Astrocyte (in vitro differentiated cells and primary cell): ENCODE measurements around the gene DLL1. TPM values are rescaled to one million over a fixed set of nuclear protein-coding genes. Genes with fewer than 3 reads are reported as not detected.

Source experiments
- DNase-seq: peaks from one replicate; pipeline ENCODE4 v3.0.0-alpha.2; 2010; ENCODE audit warnings: low read depth
- FAIRE-seq: peaks from 2 replicates; lab custom pipeline; 2011; peaks lifted over from hg19 to GRCh38; lab: Jason Lieb, UNC
- H2AFZ ChIP-seq: 2 replicates; pipeline ENCODE4 v1.6.0; 2012; ENCODE audit warnings: low read depth, low read length, inconsistent platforms
- H3K27ac ChIP-seq: 2 replicates; pipeline ENCODE4 v1.5.1; 2011; ENCODE audit warnings: low read depth, low read length, inconsistent platforms
- H3K27me3 ChIP-seq: 2 replicates; pipeline ENCODE4 v1.6.0; 2011; ENCODE audit warnings: low read length, inconsistent platforms; ENCODE audit not compliant: insufficient read depth
- H3K36me3 ChIP-seq: 2 replicates; pipeline ENCODE4 v1.5.1; 2011; ENCODE audit warnings: low read length, inconsistent platforms; ENCODE audit not compliant: insufficient read depth
- H3K4me1 ChIP-seq: 2 replicates; pipeline ENCODE4 v1.5.1; 2011; ENCODE audit warnings: low read length, inconsistent platforms; ENCODE audit not compliant: insufficient read depth
- H3K4me2 ChIP-seq: 2 replicates; pipeline ENCODE4 v1.6.0; 2012; ENCODE audit warnings: low read length, inconsistent platforms
- H3K4me3 ChIP-seq: 2 replicates; pipeline ENCODE4 v1.5.1; 2011; ENCODE audit warnings: low read depth, mild to moderate bottlenecking, low read length, inconsistent platforms; ENCODE audit not compliant: insufficient read depth
- H3K79me2 ChIP-seq: 2 replicates; pipeline ENCODE4 v1.6.0; 2012; ENCODE audit warnings: mild to moderate bottlenecking, low read length, inconsistent platforms; ENCODE audit not compliant: insufficient read depth
- H3K9ac ChIP-seq: 2 replicates; pipeline ENCODE4 v1.6.0; 2012; ENCODE audit warnings: mild to moderate bottlenecking, low read length, inconsistent platforms
- H3K9me3 ChIP-seq: 2 replicates; pipeline ENCODE4 v1.5.1; 2012; ENCODE audit warnings: low read depth, mild to moderate bottlenecking, low read length, inconsistent platforms; ENCODE audit not compliant: insufficient read depth
- H4K20me1 ChIP-seq: 2 replicates; pipeline ENCODE4 v1.6.0; 2012; ENCODE audit warnings: low read length, inconsistent platforms; ENCODE audit not compliant: insufficient read depth
- H3K27ac Mint-ChIP-seq: one replicate; pipeline ENCODE4 v1.8.0; 2021; ENCODE audit warnings: mild to moderate bottlenecking, mixed read lengths; ENCODE audit not compliant: unreplicated experiment
- H3K27me3 Mint-ChIP-seq: one replicate; pipeline ENCODE4 v1.8.0; 2021; ENCODE audit warnings: low read depth, mixed read lengths; ENCODE audit not compliant: unreplicated experiment
- H3K36me3 Mint-ChIP-seq: one replicate; pipeline ENCODE4 v1.8.0; 2021; ENCODE audit warnings: low read depth, mixed read lengths; ENCODE audit not compliant: unreplicated experiment
- H3K4me1 Mint-ChIP-seq: one replicate; pipeline ENCODE4 v1.8.0; 2021; ENCODE audit warnings: low read depth, mixed read lengths; ENCODE audit not compliant: unreplicated experiment
- H3K4me3 Mint-ChIP-seq: one replicate; pipeline ENCODE4 v1.8.0; 2021; ENCODE audit warnings: mild to moderate bottlenecking, moderate library complexity, mixed read lengths; ENCODE audit not compliant: unreplicated experiment
- H3K9me3 Mint-ChIP-seq: one replicate; pipeline ENCODE4 v1.8.0; 2021; ENCODE audit warnings: mild to moderate bottlenecking, mixed read lengths; ENCODE audit not compliant: unreplicated experiment
- EZH2 ChIP-seq: IDR thresholded peaks from 2 replicates; pipeline ENCODE4 v1.6.1; 2012; ENCODE audit warnings: mild to moderate bottlenecking, low read length, inconsistent platforms; ENCODE audit not compliant: insufficient read depth
- total RNA-seq: library from RNA; stranded (reverse); gene quantifications from 2 replicates; pipeline ENCODE4 v1.2.1, GENCODE V29; 2021
- TF ChIP-seq, protein P1 (sequence below): IDR thresholded peaks from 2 replicates; pipeline ENCODE4 v1.5.1; 2011; ENCODE audit warnings: low read depth, mild to moderate bottlenecking, inconsistent platforms, low read length, moderate library complexity; ENCODE audit not compliant: insufficient read depth

DLL1 gene
- total RNA-seq, 1 donor from 2014 or later, result 1.6 TPM

DNA sequence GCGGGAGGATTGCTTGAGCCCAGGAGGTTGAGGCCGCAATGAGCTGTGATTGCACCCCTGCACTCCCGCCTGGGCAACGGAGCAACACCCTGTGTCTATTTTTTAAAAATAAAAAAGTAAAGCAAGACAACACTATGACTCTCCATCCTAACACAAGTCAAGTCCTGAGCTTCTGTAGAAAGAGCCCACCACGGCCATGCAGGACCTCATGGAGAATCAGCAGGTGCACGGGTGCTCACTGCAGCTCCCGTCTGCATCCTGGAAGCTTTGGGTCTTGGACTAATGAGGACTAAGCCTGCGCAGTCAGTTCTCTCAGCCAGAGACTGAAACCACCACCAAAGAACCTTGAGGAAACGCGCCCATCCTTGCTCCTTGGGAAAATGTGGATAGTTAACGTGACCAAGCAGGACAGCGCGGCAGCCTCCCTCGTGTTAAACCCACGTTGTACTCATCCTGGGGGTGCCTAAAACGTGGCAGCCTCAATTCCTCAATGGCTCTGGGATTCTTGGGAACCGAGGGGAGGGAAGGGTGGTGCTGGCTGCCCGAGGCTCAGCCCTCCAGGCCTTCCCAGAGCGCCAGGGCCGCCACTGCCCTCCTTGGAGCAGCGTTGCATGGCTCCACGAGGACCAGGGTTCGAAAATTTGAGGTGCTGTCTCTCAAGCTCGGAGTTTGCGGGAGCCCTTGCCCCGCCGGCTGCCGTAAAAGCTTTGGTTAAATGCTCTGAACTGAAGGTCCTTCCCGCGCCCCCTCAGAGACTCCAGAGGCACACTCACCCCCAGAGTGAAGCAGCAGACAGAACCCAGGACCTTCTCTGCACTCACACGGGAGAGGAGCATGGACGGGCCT is 29.0 kb downstream of the DLL1 start:
- Histone ChIP-seq H4K20me1 (no peaks in the 10 kb centered on the region), H3K9me3 (no peaks in the 10 kb centered on the region), H3K4me1 (no peaks in the 10 kb centered on the region), H3K36me3 (no peaks in the 10 kb centered on the region), H3K4me3 (no peak overlapping the region), H3K9ac (no peak overlapping the region), H3K79me2 (no peaks in the 10 kb centered on the region), H3K4me2 (no peak overlapping the region), H3K27ac (no peak overlapping the region), H3K27me3 (no peaks in the 10 kb centered on the region), H2AFZ (no peak overlapping the region)
- Mint-ChIP-seq H3K36me3 (no peaks in the 10 kb centered on the region), H3K9me3 (peaks cover 2% of the 10 kb centered on the region), H3K27ac (no peak overlapping the region), H3K4me3 (no peak overlapping the region), H3K4me1 (peaks cover 2% of the 10 kb centered on the region), H3K27me3 (peaks cover 33% of the 10 kb centered on the region)
- FAIRE-seq (no peak), DNase-seq (no peak)
- TF ChIP-seq, protein P1, sequence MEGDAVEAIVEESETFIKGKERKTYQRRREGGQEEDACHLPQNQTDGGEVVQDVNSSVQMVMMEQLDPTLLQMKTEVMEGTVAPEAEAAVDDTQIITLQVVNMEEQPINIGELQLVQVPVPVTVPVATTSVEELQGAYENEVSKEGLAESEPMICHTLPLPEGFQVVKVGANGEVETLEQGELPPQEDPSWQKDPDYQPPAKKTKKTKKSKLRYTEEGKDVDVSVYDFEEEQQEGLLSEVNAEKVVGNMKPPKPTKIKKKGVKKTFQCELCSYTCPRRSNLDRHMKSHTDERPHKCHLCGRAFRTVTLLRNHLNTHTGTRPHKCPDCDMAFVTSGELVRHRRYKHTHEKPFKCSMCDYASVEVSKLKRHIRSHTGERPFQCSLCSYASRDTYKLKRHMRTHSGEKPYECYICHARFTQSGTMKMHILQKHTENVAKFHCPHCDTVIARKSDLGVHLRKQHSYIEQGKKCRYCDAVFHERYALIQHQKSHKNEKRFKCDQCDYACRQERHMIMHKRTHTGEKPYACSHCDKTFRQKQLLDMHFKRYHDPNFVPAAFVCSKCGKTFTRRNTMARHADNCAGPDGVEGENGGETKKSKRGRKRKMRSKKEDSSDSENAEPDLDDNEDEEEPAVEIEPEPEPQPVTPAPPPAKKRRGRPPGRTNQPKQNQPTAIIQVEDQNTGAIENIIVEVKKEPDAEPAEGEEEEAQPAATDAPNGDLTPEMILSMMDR, result no peak
- no peak for TF ChIP-seq EZH2

DNA sequence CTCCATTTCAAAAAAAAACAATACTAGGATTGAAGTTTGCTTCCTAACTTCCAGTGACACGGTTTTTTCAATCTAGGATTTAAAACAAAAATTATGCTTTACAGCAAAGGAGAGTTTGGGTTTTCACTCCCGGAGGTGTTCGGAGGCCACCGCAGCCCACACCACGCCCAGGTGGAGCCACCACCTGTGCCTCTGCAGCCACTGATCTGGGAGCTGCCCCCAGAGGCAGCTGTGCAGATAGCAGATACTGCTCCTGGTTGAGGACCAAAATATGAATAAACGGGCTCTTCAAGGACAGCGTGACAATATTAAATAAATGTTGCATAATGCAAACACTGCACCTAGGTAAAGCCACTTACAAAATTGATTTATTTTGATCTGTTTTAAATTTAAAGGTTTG is 30.2 kb downstream of the DLL1 start:
- Mint-ChIP-seq H3K4me1 (no peaks in the 10 kb centered on the region), H3K27ac (no peak overlapping the region), H3K4me3 (no peak overlapping the region), H3K9me3 (peaks cover 2% of the 10 kb centered on the region), H3K36me3 (no peaks in the 10 kb centered on the region), H3K27me3 (peaks cover 35% of the 10 kb centered on the region)
- Histone ChIP-seq H3K79me2 (no peaks in the 10 kb centered on the region), H2AFZ (no peak overlapping the region), H3K4me1 (no peaks in the 10 kb centered on the region), H4K20me1 (no peaks in the 10 kb centered on the region), H3K27me3 (no peaks in the 10 kb centered on the region), H3K9me3 (no peaks in the 10 kb centered on the region), H3K9ac (no peak overlapping the region), H3K4me3 (no peak overlapping the region), H3K27ac (no peak overlapping the region), H3K36me3 (no peaks in the 10 kb centered on the region), H3K4me2 (no peak overlapping the region)
- FAIRE-seq (no peak), DNase-seq (no peak)
- no peak for TF ChIP-seq EZH2
- TF ChIP-seq, protein P1, result no peak

DNA sequence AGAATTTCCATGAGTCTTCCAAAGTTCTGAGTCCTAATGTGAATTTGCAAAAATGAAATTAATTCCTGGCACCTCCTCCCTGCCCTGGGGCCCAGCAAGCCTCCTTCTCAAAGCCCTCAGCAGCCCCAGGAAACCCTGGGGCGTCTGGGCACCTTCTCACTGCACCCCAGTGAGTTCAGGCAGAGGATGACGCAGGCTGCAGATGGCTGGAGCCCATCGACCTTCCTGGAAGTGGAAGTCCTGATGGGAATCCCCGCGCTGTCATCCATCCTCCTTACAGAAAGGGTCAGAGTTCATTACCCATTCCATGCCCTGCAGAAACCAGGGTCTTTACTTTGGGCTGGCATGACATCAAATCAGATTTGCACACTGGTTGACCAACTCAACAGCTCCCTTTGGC is 31.6 kb downstream of the DLL1 start:
- DNase-seq, result no peak
- Histone ChIP-seq H3K36me3 (no peaks in the 10 kb centered on the region), H3K4me2 (no peak overlapping the region), H3K4me1 (no peaks in the 10 kb centered on the region), H3K9ac (no peak overlapping the region), H3K4me3 (no peak overlapping the region), H3K9me3 (no peaks in the 10 kb centered on the region), H3K79me2 (no peaks in the 10 kb centered on the region), H2AFZ (no peak overlapping the region), H3K27ac (no peak overlapping the region), H3K27me3 (no peaks in the 10 kb centered on the region), H4K20me1 (no peaks in the 10 kb centered on the region)
- Mint-ChIP-seq H3K27ac (no peak overlapping the region), H3K27me3 (peaks cover 41% of the 10 kb centered on the region), H3K9me3 (peaks cover 4% of the 10 kb centered on the region), H3K36me3 (no peaks in the 10 kb centered on the region), H3K4me3 (no peak overlapping the region), H3K4me1 (no peaks in the 10 kb centered on the region)
- no peak for FAIRE-seq
- TF ChIP-seq, protein P1, result no peak
- no peak for TF ChIP-seq EZH2
